HG03378 (cell line): ENCODE results near the gene FXYD3.

Source experiments
- ATAC-seq: cut with Tn5 transposase; IDR thresholded peaks from one replicate; pipeline ENCODE4 v1.9.1; 2021; ENCODE audit warnings: mild to moderate bottlenecking, moderate library complexity; ENCODE audit not compliant: unreplicated experiment

Gene FXYD3, protein sequence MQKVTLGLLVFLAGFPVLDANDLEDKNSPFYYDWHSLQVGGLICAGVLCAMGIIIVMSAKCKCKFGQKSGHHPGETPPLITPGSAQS

DNA sequence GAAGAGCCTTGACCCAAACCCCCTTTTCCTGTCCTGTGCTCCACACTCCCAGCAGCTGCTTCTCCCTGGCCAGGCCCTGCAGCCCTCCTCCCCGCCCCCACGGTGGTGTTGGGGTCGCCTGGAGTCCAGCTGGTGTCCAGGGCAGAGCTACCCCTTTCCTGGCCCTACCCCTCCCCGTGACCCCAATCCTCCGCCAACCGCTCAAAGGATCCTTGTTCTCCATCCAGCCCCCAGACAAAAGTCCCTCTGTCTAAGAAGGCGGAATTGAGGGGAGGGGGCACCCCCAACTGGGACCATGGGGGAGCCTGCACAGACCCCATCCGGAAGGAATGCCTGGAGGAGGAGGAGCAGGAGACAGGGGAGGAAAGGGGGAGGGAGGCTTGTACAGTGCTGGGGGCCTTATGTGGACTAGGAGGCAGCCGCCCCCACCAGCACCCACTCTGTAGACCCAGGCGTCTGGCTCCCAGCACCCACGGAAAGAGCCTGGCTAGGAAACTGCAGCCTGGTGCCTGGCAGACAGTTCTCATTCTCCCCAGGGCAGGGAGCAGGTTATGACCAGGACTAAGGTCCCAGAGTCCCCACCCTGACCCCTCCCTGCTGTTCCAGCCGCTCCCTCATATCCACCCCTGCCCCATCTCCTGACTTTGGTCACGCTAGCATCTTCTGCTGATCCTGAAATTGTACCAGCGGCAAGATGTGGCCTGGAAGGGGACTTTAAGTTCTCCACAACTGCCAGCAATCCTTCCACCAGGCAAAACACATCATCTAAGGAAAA, at the start of gene FXYD3:
TSS of gene FXYD3 (plus strand) at position 647 of the 775 bp plus-strand sequence. CDS start 3,554 bp downstream, outside the sequence.
- ATAC-seq: no peak

DNA sequence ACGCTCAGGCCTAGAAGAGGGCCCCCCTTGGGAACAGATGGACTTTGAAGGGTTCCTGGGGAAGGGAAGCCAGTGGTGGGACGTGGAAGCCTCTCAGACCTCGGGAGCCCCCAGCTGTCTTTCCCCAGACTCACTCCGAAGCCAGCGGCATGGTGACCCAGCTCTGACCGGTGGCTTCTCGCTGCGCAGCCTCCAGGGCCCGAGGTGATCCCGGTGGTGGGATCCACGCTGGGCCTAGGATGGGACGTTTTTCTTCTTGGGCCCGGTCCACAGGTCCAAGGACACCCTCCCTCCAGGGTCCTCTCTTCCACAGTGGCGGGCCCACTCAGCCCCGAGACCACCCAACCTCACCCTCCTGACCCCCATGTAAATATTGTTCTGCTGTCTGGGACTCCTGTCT, 49.5 kb upstream of the FXYD3 start:
- ATAC-seq: no peak

DNA sequence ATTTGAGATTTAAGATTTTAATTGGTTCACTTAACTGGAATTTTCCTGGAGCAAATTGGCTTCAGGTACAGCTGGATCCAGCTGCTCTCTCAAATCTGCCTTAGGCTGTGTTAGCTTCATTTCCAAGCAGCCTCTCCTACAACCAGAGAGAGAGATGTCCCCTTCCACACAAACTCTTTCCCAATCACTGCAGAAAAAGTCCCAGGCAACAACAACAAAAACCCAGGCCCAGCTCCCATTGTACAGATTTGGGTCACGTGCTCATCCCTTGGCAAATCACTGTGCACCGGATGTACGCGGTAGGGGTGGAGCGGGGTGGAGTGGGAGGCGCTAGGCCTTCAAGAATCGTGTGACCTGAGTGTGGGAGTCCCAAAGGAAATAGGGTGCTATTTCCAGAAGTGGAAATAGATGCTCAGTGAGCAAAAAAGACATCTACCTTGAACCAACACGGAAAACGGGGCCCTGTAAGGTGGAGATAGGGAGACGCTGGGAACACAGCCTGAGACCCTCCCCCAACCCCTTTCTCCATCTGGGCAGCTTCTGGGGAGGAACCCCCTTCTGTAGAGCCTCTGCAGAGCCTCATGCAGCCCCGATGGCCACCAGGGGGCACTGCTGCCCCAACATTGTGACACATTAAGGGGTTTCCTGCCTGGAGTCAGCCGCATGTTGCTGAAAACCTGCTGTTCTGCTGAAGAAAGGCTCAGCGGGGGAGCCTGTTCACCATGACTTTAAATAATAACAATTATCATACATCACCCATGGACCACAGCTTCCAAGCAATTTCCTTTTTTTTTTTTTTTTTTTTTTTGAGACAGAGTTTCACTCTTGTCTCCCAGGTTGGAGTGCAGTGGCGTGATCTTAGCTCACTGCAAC, 48.7 kb upstream of the FXYD3 start:
- ATAC-seq: no peak

DNA sequence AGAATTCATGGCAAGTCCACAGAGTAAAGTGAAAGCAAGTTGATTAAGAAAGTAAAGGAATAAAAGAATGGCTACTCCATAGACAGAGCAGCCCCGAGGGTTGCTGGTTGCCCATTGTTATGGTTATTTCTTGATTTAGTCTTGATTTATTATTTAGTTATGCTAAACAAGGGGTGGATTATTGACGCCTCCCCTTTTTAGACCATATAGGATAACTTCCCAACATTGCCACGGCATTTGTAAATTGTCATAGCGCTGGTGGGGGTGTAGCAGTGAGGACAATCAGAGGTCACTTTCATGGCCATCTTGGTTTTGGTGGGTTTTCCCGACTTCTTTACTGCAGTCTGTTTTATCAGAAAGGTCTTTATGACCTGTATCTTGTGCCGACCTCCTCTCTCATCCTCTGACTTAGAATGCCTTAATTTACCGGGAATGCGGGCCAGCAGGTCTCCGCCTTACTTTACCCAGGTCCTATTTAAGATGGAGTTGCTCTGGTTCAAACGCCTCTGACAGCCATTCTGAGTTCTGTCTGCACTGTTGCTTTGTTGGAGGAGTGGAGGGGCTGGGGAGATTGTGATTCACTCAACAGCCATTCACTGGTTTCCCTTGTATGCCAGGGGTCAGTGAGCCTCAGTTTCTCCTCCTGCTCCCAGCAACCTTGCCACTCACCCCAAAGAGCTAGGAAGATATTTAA, 46.5 kb upstream of the FXYD3 start:
- ATAC-seq: no peak

DNA sequence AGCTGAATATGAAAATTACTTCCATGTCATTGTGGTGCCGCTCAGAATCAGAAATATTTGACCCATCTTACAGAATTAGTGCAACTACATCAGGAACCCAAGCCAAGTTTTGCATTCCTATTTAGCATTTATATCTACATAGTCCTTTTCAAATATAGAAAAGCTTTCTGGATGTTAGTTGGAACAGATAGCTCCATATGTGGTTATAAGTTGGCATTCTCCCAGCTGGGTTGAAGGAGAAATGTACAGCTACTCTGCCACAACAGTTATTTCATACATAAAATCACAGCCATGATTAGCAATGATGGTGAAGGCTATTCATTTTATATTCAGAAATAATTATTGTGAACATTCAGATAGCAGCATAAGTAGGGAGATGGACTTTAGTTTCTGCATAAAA, 45.9 kb upstream of the FXYD3 start:
- no peak for ATAC-seq

DNA sequence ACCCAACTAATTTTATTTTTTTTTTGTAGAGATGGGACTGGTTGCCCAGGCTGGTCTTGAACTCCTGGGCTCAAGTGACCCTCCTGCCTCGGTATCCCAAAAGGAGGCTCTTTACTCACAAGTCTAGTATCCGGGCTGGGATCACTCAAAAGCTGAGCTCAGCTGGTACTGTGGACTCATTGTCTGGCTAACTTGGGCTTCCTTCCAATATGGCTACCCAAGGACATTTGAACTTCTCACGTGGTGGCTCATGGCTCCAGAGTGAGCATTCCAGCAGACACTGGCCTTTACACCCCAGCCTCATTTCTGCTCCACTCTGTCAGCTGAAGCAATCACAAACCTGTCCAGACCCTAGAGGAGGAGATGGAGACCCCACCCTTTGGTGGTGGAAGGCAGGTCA, 45.2 kb upstream of the FXYD3 start:
- no peak for ATAC-seq

DNA sequence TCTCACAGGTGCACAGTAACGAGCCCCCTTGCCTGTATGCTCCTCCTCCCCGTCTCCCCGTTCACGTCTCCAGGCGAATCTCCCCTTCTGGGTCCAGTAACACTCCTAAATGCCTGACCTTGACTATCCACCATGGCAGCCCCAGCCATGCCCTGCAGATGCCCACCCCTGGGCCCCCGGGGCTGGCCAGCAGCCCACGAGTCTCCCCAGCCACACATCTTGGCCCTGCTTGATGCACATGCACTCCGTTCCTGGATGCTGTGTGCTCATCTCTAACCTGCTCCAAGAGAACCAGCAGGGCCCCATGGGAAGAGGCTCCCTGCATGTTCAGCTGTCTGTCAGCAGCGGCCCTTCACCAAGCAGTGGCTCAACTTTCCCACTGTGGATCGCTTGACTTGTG, 42.1 kb upstream of the FXYD3 start:
- ATAC-seq: no peak

DNA sequence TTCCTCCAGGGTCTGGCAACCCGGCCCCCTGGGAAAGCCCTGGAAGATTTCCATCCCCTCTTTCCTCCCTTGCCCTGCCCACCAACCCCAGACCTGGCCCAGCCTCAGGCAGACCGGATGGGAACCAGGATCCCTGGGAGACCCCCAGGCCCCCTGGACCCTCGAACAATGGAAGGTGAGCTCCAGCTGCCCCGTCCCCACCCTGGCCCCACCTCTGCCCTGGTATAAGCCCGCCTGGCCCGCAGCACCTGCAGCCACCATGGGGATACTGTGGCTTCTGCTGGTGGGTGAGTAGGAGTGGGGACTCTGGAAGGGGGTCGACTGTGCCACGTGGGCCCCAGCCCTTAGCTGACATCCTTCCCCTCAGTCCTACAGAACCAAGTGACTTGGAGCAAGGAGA, 41.7 kb upstream of the FXYD3 start:
- ATAC-seq: no peak

DNA sequence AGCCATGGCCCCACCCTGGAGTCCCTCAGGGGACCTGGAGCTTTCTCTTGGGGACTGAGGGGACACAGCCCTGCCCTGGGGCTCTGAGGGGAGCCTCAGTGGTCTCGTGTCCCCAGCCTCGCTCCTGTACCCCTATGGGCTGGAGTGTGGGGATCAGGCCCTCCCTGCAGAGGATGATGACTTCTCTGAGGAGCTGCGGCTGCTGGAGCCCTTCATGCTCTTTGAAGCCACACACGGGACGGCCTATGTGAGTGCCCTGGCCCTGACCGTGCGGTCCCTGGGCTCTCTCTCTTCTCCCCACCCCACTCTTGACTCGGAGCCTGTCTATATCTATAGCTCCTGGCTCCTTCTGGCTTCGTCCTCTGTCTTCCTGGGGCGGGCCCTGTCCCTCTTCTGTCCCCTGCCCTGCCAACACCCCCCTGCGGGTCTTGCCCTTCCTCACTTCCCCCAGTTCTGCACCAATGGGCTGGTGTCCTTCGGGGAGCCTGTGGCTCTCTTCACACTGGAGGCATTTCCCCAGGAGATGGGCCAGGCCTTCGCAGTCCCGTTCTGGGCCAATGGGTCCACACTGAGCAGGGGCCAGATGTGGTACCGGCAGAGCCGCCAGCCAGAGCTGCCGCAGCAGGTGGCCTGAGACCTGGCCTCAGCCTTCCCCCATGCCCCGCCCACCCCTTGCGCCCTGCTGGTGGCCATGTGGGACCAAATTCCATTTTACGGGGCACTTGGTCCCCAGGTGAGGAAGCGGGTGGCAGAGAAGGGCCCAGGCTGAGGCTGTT, 41.0 kb upstream of the FXYD3 start:
- ATAC-seq: no peak

DNA sequence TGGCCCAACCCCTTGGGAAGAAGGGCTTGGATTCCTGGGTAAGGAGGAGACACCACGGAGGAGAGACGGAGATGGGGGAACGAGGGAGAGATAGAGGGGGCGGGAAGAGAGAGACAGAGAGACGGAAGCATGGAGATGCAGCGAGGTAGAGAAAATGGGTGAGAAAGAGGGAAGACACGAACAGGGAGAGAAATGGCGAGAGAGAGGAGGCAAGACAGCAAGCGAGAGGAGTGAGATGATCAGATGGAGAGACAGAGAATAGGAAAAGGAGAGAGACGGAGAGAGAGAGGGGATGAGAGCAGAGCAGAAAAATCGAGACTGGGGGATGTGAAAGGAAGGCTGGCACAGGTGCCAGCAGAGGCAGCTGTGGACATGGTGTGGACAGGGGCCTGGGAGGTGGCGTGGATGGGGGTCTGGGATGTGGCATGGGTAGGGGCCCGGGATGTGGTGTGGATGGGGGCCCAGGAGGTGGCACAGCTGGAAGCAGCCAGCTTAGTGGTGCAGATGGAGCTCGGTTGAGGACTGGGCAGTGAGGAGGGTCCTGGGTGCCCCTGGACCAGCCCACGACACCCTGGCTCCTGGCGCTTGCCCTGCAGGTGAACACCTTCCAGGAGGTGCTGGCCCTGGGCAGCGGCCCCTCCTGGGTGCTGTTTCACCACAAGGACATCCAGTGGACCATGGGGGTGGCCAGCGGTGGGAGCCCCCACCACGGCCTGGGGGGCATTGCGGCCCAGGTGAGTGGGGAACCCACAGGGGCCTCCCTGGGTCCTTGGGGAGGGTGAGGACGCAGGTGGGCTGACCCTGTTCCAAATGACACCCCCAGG, 40.2 kb upstream of the FXYD3 start:
- ATAC-seq: no peak

DNA sequence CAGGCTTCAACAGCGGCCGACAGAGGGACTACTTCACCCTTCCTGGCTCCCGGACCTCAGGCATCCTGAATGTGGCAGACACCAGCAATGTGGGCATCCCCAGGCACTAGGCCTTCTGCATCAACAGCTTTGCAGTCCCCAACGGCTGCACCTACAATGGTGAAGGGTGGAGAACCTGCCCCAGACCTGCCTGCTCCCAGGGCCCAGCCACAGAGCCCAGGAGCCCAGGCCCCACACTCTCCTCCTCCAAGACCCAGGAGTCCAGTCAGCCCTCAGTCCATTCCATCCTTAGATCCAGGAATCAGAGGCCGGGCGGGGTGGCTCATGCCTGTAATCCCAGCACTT, 39.6 kb upstream of the FXYD3 start:
- ATAC-seq: no peak

DNA sequence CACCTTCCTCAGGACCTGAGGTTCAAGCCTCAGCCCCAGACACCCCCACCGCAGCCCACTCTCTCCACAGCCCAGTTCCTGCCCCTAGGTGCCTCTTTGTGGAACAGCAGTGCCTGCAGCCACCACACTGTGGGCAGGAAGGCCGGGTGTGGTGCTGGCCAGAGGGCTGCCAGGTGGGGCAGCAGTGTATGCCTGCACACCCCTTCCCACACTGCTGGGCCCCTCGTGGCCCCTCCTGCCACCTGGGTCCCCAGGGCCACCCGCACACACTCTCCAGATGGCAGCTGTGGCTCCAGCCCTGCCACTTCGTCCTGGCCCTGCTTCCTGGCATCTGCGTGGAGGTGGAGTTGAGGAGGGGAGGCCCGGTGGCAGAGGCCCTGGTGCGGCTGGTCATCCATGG, 39.0 kb upstream of the FXYD3 start:
- no peak for ATAC-seq

DNA sequence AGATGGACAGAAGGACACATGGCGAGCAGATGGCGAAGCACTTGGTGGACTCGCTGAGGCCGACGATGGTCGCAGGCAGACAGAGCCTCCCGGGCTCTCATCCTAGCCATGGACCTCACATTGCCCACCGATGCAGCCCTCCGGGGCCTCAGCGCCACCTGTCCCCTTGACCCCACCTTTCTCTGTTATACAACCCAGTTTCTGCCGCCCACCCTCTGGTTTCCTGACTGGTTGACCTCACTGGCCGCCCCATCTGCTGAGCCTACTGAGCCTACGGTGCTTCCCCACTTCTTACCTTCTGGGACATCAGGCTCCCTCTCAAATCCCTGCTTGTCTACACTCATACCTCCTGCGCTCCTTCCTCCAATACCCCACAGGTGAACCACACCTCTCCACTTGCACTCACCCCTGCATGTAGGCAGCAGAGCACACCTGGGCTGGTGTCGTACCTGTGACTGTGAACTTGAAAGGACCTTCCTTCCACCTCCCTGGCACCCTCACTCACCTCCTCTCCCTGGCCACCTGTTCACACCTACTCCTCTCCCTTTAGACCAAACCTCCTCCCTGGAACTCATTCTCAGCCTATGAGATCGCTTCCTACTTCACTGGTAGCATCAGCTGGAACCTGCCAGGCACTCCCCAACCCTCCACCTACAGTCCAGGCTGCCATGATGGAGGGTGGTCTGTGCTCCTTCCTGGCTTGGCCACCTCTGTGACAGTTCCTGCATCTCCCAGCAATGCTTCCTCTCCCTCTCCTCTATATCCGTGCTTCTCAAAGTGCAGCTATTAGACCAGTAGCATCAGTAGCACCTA, 38.0 kb upstream of the FXYD3 start:
- no peak for ATAC-seq

DNA sequence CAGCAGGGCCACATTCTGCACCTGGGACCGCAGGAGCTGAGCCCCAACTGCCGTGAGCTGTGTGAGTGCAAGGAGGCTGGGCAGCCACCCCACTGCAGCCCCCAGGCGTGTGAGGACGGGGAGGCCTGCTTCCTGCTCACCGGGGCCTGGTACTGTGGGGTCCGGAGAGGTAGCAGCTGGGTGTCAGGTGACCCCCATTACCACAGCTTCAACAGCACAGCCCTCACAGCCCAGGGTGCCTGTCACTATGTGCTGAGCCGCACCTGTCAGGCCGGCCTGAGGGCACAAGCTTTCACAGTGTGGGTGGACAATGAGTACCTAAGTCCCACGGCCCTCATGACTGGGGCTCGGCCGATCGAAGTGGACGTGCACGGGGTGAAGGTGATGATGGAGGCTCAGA, 35.8 kb upstream of the FXYD3 start:
- no peak for ATAC-seq

DNA sequence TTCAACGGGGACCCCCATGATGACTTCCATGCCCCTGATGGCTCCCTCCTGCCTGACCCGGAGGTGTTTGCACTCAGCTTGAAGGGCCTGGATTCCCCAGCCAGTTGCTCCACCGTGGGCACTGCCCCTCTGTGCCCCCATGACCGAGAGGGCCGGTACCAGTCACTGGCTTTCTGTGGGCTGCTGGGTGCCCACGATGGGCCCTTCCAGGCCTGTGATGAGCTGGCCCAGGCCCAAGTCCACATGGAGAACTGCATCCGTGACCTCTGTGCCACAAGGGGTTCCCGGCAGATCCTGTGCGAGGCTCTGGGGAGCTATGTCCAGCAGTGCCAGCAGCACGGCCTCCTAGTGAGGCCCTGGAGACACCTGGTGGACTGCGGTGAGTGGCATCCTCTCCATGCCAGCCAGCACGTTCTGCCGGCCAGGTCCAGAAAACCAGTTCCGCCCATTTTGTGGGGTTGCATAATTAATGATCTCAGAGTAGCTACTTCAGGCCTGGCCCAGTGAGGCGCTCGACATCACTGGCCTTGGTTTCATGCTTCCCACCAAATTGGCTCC, 34.9 kb upstream of the FXYD3 start:
- no peak for ATAC-seq

DNA sequence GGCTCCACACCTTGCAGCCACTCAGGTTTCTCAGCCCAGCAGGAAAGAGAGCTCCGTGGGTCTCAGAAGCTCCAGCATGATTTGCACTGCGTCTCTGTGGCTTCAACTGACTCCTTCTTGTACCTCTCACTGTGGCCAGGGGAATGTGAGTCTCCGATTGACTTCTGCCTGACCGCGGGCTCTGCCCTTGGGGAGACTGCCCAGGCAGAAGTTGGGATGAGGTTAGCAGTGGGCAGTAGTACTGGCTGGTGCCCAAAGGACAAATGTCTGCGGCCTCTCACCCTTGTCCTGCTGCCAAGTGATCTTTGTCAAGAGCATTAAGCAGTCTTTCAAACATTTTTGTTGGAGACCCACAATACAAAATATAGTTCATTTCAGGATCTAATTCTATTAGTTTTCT, 34.4 kb upstream of the FXYD3 start:
- no peak for ATAC-seq

DNA sequence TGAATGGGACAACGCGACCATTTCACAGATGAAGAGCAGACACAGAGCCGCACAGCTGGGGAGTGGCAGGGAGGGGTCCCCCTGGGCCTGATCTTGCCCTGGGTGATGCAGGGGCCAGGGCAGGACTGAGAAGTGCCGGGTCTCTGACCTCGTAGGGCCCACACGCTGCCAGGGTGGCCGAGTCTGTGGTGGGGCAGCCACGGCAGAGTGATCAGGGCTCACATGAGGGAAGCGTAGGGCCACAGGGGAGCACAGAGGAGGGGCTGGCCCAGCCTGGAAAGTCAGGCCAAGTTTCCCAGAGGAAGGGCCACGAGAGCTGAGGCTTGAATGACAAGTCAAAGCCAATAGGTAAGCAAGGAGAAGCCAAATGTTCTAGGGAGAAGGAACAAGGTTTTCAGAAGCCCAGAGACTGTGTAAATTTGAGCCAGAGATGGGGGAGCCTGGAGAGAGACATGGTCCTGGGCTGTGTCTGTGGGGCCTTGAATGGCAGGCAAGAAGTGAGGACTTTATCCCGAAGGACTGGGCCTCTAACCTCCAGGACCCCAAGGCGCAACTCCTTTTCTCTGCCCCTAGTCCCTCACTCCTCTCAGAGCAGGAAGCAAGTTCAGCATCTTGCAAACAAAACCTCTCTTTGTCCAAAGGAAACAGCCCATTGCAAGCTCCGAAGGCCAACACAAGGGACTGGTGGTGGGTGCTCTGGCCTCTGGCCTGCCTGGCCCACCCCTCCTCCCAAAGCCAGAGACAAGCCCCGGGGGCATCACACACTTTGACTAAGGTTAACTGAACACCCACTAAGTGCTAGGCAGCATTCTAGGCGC, 31.7 kb upstream of the FXYD3 start:
- no peak for ATAC-seq

DNA sequence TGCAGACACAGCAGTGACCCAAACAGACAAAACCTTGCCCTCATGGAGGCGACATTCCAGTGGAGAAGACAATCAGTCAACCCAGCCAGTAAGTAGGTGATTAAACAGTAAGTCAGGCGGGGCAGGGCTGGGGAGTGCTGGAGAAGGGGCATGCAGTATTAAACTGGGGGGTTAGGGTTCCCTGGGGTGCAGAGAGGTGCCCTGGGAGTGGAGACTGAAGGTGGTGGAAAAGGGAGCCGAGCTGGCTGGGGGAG, 31.2 kb upstream of the FXYD3 start:
- no peak for ATAC-seq
